K562 (cell line): ENCODE measurements around the gene XPO1.

ENCODE experiments used
- ELF1 ChIP-seq: fragments of 200-800 bp; sonication (Bioruptor generic); IDR thresholded peaks from 2 replicates; pipeline ENCODE4 v1.6.1; 2016; ENCODE audit warnings: missing genetic modification characterization, missing compliant biosample characterization
- SOX6 ChIP-seq: fragments of 450-650 bp; IDR thresholded peaks from 2 replicates; pipeline ENCODE4 v1.6.1; 2014; ENCODE audit warnings: mild to moderate bottlenecking
- TF ChIP-seq, protein P1 (sequence below), 2 experiments: fragments of 450-650 bp; IDR thresholded peaks; 2 replicates each; pipeline ENCODE4 v1.6.1; 2016
- TF ChIP-seq, protein P2 (sequence below): fragments of 450-650 bp; IDR thresholded peaks from 2 replicates; pipeline ENCODE4 v1.7.1; 2018; ENCODE audit warnings: mild to moderate bottlenecking, low read depth; ENCODE audit not compliant: partially characterized antibody

DNA sequence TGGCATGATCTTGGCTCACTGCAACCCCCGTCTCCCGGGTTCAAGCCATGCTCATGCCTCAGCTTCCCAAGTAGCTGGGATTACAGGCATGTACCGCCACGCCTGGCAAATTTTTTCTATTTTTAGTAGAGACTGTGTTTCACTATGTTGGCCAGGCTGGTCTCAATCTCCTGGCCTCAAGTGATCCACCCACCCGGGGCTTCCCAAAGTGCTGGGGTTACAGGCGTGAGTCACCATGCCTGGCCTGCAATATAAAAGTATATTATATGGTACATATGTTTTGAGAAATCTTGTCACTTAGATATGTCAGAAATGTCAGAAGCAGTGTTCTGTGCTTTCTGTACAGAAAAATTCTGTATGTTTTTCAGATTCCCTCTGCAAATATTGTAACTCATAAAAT lies 19.2 kb upstream of the XPO1 start:
- TF ChIP-seq SOX6 (no peak), ELF1 (tag) (no peak)
- TF ChIP-seq, protein P1, sequence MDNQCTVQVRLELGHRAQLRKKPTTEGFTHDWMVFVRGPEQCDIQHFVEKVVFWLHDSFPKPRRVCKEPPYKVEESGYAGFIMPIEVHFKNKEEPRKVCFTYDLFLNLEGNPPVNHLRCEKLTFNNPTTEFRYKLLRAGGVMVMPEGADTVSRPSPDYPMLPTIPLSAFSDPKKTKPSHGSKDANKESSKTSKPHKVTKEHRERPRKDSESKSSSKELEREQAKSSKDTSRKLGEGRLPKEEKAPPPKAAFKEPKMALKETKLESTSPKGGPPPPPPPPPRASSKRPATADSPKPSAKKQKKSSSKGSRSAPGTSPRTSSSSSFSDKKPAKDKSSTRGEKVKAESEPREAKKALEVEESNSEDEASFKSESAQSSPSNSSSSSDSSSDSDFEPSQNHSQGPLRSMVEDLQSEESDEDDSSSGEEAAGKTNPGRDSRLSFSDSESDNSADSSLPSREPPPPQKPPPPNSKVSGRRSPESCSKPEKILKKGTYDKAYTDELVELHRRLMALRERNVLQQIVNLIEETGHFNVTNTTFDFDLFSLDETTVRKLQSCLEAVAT (IDR thresholded peaks at IDR 0.05) = no peak
- TF ChIP-seq, protein P2, sequence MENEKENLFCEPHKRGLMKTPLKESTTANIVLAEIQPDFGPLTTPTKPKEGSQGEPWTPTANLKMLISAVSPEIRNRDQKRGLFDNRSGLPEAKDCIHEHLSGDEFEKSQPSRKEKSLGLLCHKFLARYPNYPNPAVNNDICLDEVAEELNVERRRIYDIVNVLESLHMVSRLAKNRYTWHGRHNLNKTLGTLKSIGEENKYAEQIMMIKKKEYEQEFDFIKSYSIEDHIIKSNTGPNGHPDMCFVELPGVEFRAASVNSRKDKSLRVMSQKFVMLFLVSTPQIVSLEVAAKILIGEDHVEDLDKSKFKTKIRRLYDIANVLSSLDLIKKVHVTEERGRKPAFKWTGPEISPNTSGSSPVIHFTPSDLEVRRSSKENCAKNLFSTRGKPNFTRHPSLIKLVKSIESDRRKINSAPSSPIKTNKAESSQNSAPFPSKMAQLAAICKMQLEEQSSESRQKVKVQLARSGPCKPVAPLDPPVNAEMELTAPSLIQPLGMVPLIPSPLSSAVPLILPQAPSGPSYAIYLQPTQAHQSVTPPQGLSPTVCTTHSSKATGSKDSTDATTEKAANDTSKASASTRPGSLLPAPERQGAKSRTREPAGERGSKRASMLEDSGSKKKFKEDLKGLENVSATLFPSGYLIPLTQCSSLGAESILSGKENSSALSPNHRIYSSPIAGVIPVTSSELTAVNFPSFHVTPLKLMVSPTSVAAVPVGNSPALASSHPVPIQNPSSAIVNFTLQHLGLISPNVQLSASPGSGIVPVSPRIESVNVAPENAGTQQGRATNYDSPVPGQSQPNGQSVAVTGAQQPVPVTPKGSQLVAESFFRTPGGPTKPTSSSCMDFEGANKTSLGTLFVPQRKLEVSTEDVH = no peak
